ENCODE data around the gene STAM2.

GRCh38 chr2:152134488-152135280 is 40.9 kb downstream of the STAM2 start:
- no peak for TF ChIP-seq CTCF (IDR thresholded peaks at IDR 0.05)
- no peak for TF ChIP-seq POLR2A (IDR thresholded peaks at IDR 0.05)

Data from esophagus squamous epithelium (tissue), 4 donors.